Stimulated activated CD4-positive, alpha-beta T cell treated with anti-CD3 and anti-CD28 coated beads, Interleukin-12 subunit alpha, Interleukin-12 subunit beta, amount 100 ng/mL, for 4 hours (primary cell): ENCODE results near the gene SORCS2.

Source experiments
- DNase-seq: peaks from one replicate; pipeline ENCODE4 v3.0.0-alpha.2; 2020

The SORCS2 gene

GRCh38 chr4:7422151-7422897 is 230.0 kb downstream of the SORCS2 start:
- DNase-seq = no peak

DNA sequence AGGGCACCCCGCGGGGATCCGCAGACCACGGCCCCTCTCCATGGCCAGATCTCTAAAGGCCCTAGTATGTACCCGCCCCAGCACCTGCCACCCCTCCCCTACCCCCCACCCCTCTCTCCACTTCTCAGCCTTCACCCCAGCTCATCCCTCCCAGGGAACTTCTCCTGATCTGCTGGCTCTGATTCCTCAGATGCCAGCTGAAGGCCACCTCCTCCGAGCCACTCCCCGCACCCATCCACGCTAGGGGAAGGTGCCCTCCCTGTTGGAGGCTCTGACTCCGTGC is 230.5 kb downstream of the SORCS2 start:
- DNase-seq = no peak

DNA sequence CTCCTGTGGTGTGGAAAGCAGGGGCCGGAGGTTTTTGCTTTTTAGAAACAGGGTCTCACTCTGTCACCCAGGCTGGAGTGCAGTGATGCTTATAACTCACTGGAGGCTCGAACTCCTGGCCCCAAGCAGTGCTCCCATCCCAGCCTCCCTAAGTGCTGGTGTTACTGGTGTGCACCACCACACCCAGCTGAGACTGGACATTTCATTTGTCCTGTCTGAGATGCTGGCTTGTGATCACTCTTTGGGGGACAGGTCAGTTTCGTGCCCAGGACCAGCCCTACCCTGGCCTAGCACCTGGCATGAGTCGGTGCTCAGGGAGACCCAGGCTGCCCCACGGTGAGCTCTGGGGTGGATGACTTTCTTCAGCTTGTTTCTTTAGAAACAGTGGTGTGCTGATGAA is 231.1 kb downstream of the SORCS2 start:
- no peak for DNase-seq

- no peak for DNase-seq
Observed at GRCh38 chr4:7423801-7424552, 231.6 kb downstream of the SORCS2 start.

- no peak for DNase-seq
Observed at GRCh38 chr4:7424553-7425111, 232.3 kb downstream of the SORCS2 start.

DNA sequence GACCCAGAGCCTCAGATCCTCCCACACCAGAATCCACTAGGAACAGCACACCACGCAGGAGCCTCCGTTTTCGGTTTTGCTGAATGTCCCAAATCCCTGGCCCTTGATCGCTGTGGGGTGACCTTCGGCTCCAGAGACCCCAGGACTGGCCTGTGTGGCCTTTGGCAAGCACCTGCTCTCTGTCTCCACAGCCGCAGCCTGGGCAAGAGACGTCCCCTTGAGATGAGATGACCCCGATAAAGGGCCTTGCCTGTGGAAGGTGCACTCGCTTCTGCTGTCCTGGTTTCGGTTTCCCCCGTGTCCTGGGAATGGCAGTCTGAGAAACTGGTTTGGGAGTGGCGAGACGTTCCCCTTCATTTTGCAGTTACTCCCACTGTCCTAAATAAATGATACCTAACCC is 232.8 kb downstream of the SORCS2 start:
- no peak for DNase-seq

GRCh38 chr4:7425591-7426468 is 233.5 kb downstream of the SORCS2 start:
- no peak for DNase-seq

- DNase-seq = no peak
Observed at GRCh38 chr4:7426525-7427171, 234.3 kb downstream of the SORCS2 start.

DNA sequence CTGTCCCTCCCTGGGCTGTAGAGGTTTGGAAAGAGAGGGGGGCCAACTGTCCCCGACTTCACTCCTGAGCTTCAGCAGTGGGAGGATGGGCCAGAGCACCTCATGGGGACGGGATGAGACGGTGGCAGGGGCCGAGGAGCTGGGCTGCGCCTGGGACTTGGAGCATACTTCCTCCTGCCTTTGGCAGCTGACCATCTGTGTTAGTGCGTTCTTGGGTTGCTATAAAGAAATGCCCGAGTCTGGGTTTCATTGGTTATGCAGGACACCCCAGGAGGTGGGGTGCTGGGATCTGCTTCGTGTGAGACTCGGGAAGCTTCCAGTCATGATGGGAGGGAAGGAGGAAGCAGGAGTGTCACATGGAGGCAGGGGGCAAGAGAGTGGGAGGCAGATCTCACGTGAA is 235.0 kb downstream of the SORCS2 start:
- DNase-seq = no peak

GRCh38 chr4:7427831-7428260 is 235.5 kb downstream of the SORCS2 start:
- DNase-seq = no peak

GRCh38 chr4:7428261-7429068 is 236.1 kb downstream of the SORCS2 start:
- no peak for DNase-seq

GRCh38 chr4:7429069-7429416 is 236.7 kb downstream of the SORCS2 start:
- DNase-seq = no peak

DNA sequence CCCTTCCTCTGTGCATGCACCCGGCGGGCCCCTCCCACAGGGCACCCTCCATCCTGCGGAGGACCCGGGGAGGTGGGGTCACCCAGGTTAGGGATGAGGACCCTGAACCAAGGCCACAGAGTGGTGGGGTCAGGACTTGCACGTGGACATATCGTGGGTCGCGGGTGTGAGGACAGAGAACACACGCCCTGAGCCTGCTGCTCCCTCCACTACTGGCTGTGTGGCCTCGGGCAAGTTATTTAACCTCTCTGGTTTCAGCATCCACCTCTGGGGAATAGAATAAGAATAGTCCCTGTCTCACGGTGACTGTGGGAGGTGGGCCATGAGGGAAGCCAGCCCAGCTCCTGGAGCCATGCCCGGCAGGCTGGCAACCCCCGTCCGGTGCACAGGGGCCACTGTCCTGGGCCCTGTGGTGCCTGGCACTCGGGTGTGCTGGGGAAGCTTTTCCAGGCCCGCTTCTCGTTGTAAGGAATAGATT is 237.3 kb downstream of the SORCS2 start:
- DNase-seq = no peak

DNA sequence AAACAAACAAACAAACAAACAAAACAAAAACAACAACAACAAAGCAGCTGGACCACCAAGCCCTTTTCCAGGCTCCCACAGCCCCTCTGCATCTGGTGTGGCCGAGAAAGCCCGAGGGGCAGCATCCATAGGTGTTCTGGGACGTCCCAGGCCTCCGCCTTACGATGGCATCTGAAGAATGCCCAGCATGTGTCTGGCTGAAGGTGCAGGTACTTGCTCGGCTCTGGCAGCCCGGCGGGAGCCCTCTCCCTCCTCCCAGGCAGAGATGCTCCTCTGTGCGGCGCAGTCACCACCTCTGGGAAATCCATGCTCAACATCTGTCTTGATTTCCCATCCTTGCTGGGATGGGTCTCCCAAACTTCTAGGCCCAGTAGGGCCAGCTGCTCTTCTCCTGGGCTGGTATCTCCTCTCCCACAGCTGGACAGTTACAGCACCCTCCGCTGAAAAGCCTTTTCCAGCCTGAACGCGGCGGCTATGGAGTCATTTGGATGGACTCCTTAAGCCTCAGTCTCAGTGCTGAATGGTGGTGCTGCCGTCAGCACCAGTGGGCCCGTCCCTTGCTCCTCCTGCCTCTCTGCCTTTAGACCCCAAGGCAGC is 238.1 kb downstream of the SORCS2 start:
- no peak for DNase-seq

GRCh38 chr4:7430965-7431695 is 238.8 kb downstream of the SORCS2 start:
- no peak for DNase-seq

- no peak for DNase-seq
Observed at GRCh38 chr4:7431696-7432530, 239.6 kb downstream of the SORCS2 start.

- DNase-seq = no peak
Observed at GRCh38 chr4:7432531-7433375, 240.4 kb downstream of the SORCS2 start.

DNA sequence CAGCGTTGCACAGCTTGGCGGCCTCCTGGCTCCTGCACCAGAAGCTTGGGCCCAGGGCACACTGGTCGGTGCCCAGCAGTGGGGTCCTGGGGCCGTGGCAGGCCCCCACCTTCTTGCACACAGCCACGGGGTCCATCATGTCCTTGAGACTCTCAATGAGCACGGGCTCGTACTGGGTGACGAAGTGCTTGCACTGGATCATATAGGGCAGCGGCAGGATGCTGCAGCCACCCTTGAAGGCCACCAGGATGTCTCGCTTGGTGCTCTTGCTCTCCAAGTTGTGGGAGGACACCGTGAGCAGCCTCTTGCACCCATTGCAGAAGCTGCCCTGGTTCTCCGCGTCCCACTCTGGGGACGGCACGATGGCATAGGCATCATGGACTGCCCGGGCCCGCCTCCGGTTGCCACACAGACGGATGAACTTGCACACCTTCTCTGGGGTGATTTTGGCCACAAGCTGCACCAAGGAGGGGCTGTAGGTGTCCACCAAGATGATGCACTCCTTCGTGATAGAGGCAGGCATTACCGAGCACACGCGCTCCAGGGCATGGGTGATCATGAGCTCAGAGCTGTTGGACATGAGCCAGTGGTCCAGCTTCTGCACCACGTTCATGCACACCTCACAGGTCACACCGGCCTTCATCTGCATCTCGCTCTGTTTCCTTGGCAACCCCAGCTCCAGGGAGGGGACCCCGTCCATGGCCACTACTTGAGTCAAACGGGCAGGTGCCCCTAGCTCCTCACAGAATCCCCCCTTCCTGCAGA is 241.2 kb downstream of the SORCS2 start:
- no peak for DNase-seq
